GM13976 (cell line): ENCODE results near the gene FRS2.

Source experiments
- DNase-seq: peaks from one replicate; pipeline ENCODE4 v3.0.0; 2012; ENCODE audit warnings: low spot score
- in situ Hi-C: fragments of 300-500 bp; cut with MboI; formaldehyde crosslinking; loops from one replicate; pipeline ENCODE4 v1.12.0; 2022; ENCODE audit warnings: low sequenced_read_pairs, mixed read lengths, inconsistent platforms; ENCODE audit not compliant: unreplicated experiment
- TF ChIP-seq, protein P1 (sequence below): IDR thresholded peaks from 2 replicates; pipeline ENCODE4 v1.5.1; 2012; ENCODE audit warnings: borderline replicate concordance, mild to moderate bottlenecking; ENCODE audit not compliant: insufficient read depth; ENCODE audit errors: extremely low read depth, missing control alignments, control extremely low read depth

Gene FRS2

DNA sequence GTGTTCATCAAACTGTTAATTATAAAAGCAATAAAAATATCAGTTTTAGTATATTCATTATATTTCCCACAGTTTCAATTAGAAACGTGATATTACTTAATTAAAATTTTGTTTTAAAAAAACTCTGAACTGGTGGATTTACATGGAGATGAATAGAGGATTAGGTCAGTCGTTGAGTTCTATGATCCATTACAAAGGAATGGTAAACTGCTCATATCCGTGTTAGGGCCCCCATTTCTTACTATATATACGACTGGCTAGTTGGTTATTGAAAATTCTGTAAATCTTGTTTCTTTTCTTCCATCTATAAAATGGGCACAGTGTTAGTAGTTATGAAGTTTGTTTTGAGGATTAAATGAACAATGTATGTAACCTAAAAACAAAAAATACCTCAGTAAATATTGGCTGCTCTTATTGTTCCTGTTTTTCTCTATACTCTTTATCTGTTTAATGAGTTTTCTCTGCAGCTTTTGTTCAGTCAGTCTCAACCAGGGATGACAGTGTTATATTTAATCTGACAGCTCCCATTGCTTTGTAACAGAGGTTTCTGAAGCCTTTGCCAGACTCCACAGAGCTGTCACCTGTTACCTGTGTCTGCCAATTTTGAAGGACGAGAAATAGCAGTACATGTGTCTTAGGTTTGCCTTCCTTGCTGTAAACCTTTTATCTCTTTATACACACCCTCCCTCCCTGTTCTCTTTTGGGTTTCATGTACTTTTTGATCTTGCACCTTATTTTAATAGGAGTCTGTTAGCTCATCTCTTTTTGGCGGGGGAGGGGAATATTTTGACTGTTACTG is 41.5 kb downstream of the FRS2 start:
- no peak for DNase-seq
- TF ChIP-seq, protein P1, sequence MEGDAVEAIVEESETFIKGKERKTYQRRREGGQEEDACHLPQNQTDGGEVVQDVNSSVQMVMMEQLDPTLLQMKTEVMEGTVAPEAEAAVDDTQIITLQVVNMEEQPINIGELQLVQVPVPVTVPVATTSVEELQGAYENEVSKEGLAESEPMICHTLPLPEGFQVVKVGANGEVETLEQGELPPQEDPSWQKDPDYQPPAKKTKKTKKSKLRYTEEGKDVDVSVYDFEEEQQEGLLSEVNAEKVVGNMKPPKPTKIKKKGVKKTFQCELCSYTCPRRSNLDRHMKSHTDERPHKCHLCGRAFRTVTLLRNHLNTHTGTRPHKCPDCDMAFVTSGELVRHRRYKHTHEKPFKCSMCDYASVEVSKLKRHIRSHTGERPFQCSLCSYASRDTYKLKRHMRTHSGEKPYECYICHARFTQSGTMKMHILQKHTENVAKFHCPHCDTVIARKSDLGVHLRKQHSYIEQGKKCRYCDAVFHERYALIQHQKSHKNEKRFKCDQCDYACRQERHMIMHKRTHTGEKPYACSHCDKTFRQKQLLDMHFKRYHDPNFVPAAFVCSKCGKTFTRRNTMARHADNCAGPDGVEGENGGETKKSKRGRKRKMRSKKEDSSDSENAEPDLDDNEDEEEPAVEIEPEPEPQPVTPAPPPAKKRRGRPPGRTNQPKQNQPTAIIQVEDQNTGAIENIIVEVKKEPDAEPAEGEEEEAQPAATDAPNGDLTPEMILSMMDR = no peak

DNA sequence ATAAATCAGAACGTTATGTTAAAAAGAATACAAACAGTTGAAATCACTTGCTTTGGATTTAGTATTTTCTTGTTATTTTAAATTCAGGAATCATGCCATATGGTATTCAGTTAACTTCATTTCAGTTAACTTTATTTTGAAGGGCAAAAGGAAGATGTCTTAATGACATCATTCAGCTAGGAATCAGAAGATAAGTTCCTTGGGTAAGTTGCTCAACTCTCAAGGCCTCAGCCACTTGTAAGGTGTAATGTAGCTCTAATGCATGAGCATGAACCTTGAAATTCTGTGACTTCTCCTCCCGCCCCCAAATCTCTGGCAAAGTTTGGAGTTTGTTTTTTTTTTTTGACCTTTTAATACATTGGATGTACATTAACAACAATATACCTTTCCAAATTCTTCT is 42.6 kb downstream of the FRS2 start:
- TF ChIP-seq, protein P1 = no peak
- in situ Hi-C loops = no loop called here
- DNase-seq = no peak

More for the DNA sequence above, 41.5 kb downstream of the FRS2 start:
- in situ Hi-C loops = no loop called here

DNA sequence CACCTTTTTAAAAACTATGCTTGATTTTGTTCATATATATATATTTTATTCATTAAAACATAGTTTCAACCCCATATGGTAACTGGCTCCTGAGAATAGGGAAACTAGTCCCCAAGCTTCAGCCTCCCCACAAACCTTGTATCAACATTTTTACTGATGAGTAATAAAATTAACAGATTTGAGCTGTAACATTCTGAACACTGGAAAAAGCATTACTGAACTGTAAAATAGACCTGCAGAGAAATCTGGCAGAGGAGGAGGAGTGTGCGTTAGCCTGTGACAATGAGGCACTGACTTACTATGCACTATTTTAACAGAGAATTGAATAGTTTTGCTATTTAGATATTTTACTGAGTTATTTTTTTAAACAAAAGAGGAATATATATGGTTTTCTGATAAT is 43.1 kb downstream of the FRS2 start:
- in situ Hi-C loops = no loop called here
- TF ChIP-seq, protein P1 = no peak
- DNase-seq = no peak

DNA sequence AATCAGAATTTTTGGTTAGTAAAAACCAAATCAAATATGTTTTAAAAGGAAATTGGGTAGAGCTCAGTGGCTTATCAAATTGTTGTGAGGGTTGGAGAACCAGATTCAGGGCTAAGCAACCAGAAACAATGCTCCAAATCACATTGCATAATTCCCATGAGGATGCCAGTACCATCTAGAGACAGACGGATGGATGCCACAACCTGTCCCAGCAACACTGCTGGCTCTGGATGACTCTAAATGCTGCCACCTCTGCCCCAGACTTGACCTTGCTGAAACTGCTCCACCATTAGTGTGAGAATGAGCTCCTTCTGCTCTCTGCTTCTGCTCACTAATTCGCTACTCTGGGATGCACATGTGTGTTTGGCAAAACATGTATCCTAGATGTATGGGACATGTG is 43.9 kb downstream of the FRS2 start:
- DNase-seq = no peak
- in situ Hi-C loops = no loop called here
- TF ChIP-seq, protein P1 = no peak

DNA sequence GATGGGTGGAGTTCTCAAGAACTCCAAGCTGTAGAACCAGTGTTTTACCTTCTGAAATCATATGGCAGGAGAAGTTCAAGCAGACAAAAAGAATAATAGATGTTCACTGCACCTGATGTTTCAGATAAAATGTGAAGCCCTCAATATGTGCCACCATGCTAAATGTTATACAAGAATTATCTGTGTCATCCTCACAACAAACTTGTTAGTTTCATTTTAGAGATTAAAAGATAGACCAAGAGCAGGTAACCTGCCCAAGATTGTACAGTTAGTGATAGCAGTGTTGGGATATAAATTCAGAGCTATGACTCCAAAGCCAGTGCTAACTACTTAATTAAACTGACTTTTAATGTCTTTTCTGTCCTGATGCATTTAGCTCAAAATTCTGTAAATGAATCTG is 44.7 kb downstream of the FRS2 start:
- in situ Hi-C loops = no loop called here
- TF ChIP-seq, protein P1 = no peak

DNA sequence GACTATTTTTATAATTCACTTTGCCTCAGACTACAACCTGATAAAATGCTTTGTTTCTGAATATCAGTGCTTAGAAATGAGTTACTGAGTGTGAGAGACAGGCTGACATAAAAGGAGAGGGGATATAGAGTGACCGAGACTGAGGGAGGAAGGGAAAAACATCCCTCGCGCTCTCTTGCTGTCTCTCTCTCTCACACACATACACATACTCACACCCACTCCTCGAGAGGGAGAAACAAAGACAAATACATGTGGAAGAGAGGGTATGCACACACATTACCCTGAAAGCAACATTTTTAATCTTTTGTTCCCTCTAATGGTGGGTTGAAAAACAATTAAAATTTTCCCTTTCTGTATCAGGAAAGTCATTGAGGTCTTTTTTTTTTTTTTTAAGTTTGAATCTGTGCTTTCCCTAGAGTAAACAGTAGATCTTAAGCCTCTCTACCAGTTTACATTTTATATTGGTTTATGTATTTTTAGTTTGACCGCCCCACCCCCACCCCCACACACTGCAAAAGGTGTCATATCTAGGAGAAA is 45.3 kb downstream of the FRS2 start:
- no peak for DNase-seq
- TF ChIP-seq, protein P1 = no peak
- in situ Hi-C loops = no loop called here

More for the DNA sequence above, 44.7 kb downstream of the FRS2 start:
- DNase-seq = no peak
